B cell (primary cell): ENCODE measurements around the gene P2RX7. TPM values are rescaled to one million over a fixed set of nuclear protein-coding genes. Genes with fewer than 3 reads are reported as not detected.
"Not testable (repeated sequence)": the region's sequence is repeated elsewhere in the genome, so short reads cannot be mapped to it uniquely, and the experiment has no call there.

Experiments
- ATAC-seq: fragments of 200-7000 bp; cut with Tn5 transposase; one replicate; pipeline ENCODE4 v1.10.0; 2021; ENCODE audit warnings: low read depth, mild to moderate bottlenecking, moderate number of reproducible peaks, moderate library complexity
- CTCF ChIA-PET: fragments of 350-600 bp; sonication (Branson Sonifier 250); formaldehyde crosslinking; loops from one replicate; lab custom pipeline; 2021; ENCODE audit warnings: antibody characterized with exemption, inconsistent platforms; lab: Charles Lee
- POLR2A ChIA-PET: fragments of 350-600 bp; sonication (Branson Sonifier 250); formaldehyde crosslinking; loops from one replicate; lab custom pipeline; 2021; ENCODE audit warnings: antibody characterized with exemption; lab: Charles Lee
- DNase-seq: peaks from one replicate; pipeline ENCODE4 v3.0.0; 2013
- H2AFZ ChIP-seq: 2 replicates; pipeline ENCODE4 v1.6.1; 2012; ENCODE audit warnings: mild to moderate bottlenecking, low read depth, low read length; ENCODE audit not compliant: insufficient read depth, poor library complexity, severe bottlenecking
- H3K27ac ChIP-seq, 2 donors: 1 replicate in 1 of 2; 2 replicates in 1 of 2; pipeline ENCODE4 v1.5.1; 2012 to 2013; ENCODE audit warnings: low read length in 2 of 2, mild to moderate bottlenecking in 2 of 2, moderate library complexity in 1 of 2
- H3K27me3 ChIP-seq, 4 experiments: fragments of 200-600 bp in 1 of 4; sonication (generic) in 1 of 4; replicated peaks in 1 of 4; 1 replicate in 2 of 4; 2 replicates in 2 of 4; pipeline versions ENCODE4 v1.6.1 to v1.7.0; 2013 to 2016; ENCODE audit warnings: low read length in 3 of 4, mild to moderate bottlenecking in 2 of 4, mixed read lengths in 1 of 4, moderate library complexity in 1 of 4; ENCODE audit not compliant: insufficient read depth in 4 of 4, control insufficient read depth in 3 of 4; ENCODE audit errors: control extremely low read depth in 1 of 4
- H3K36me3 ChIP-seq, 2 experiments: replicated peaks in 1 of 2; 1 replicate in 1 of 2; 2 replicates in 1 of 2; pipeline versions ENCODE4 v1.6.1 to v1.7.1; 2013; ENCODE audit warnings: low read length in 1 of 2; ENCODE audit not compliant: insufficient read depth in 2 of 2, control insufficient read depth in 1 of 2; ENCODE audit errors: control extremely low read depth in 1 of 2, extremely low read depth in 1 of 2
- H3K4me1 ChIP-seq, 2 donors: fragments of 200-600 bp in 1 of 2; sonication (generic) in 1 of 2; 1 replicate in 1 of 2; 2 replicates in 1 of 2; pipeline versions ENCODE4 v1.5.1 to v1.6.1; 2013 to 2017; ENCODE audit warnings: low read length in 2 of 2; ENCODE audit not compliant: control insufficient read depth in 2 of 2, insufficient read depth in 2 of 2
- H3K4me2 ChIP-seq: replicated peaks from 2 replicates; pipeline ENCODE3; 2012; ENCODE audit warnings: mild to moderate bottlenecking, low read depth, low read length; ENCODE audit not compliant: poor library complexity, severe bottlenecking
- H3K4me3 ChIP-seq, 5 experiments: fragments of 200-600 bp in 1 of 5; sonication (generic) in 1 of 5; 1 replicate in 3 of 5; 2 replicates in 2 of 5; pipeline versions ENCODE4 v1.5.1 to v1.7.0; 2011 to 2016; ENCODE audit warnings: low read length in 4 of 5, mild to moderate bottlenecking in 4 of 5, low read depth in 2 of 5, control low read depth in 1 of 5, moderate library complexity in 1 of 5; ENCODE audit not compliant: insufficient read depth in 1 of 5; ENCODE audit errors: control extremely low read depth in 1 of 5, extremely low read depth in 1 of 5
- H3K79me2 ChIP-seq: fragments of 200-600 bp; sonication (generic); one replicate; pipeline ENCODE4 v1.6.0; 2016; ENCODE audit warnings: low read length; ENCODE audit not compliant: control insufficient read depth, insufficient read depth
- H3K9ac ChIP-seq: fragments of 200-600 bp; sonication (generic); 2 replicates; pipeline ENCODE4 v1.6.1; 2017; ENCODE audit warnings: mild to moderate bottlenecking, low read length, moderate library complexity
- H3K9me3 ChIP-seq, 3 donors: one replicate each; pipeline versions ENCODE4 v1.6.1 to v1.7.1; 2013; ENCODE audit warnings: low read length in 2 of 3; ENCODE audit not compliant: control insufficient read depth in 2 of 3, insufficient read depth in 1 of 3; ENCODE audit errors: control extremely low read depth in 1 of 3
- H4K20me1 ChIP-seq: 2 replicates; pipeline ENCODE4 v1.6.0; 2012; ENCODE audit warnings: mild to moderate bottlenecking, low read length; ENCODE audit not compliant: insufficient read depth, control insufficient read depth, poor library complexity, severe bottlenecking
- H3K27ac Mint-ChIP-seq: one replicate; pipeline ENCODE4 v1.8.0; 2021; ENCODE audit warnings: mixed read lengths
- H3K27me3 Mint-ChIP-seq: one replicate; pipeline ENCODE4 v1.8.0; 2021; ENCODE audit warnings: mixed read lengths
- H3K4me1 Mint-ChIP-seq: one replicate; pipeline ENCODE4 v1.8.0; 2021; ENCODE audit warnings: mixed read lengths
- H3K4me3 Mint-ChIP-seq: one replicate; pipeline ENCODE4 v1.8.0; 2021; ENCODE audit warnings: mixed read lengths
- H3K9me3 Mint-ChIP-seq: one replicate; pipeline ENCODE4 v1.8.0; 2022; ENCODE audit warnings: mixed read lengths; ENCODE audit not compliant: insufficient read depth
- CTCF ChIP-seq: fragments of 200-600 bp; IDR thresholded peaks from one replicate; pipeline ENCODE4 v1.8.0; 2022; ENCODE audit warnings: antibody characterized with exemption, mild to moderate bottlenecking
- EZH2 ChIP-seq: IDR thresholded peaks from 2 replicates; pipeline ENCODE4 v1.6.1; 2012; ENCODE audit warnings: borderline replicate concordance, low read depth, mild to moderate bottlenecking, moderate library complexity, low read length; ENCODE audit not compliant: insufficient read depth, poor library complexity, severe bottlenecking
- WGBS: methylation state at CpG from one replicate; pipeline ENCODE4 v1.1.5; 2013; ENCODE audit warnings: missing lambda C conversion rate; ENCODE audit not compliant: insufficient coverage; 5-methylcytosine and 5-hydroxymethylcytosine counted together
- intact Hi-C: fragments of 100-400 bp; cut with micrococcal nuclease; formaldehyde crosslinking; loops from one replicate; pipeline ENCODE4 v1.10.0; 2022
- polyA plus RNA-seq: library from polyadenylated mRNA; depleted of rRNA; stranded (reverse); fragments of >200 nt; gene quantifications from 2 replicates; pipeline ENCODE4 v1.2.3, GENCODE V29; 2012
- total RNA-seq, 2 donors: library from RNA; stranded (reverse); fragments of 120-200 nt in 1 of 2; gene quantifications; 1 replicate in 1 of 2; 2 replicates in 1 of 2; pipeline versions ENCODE4 v1.2.3 to v1.2.4, GENCODE V29; 2013 to 2022

Gene P2RX7
- total and polyA plus RNA-seq, 2 donors (not counting 1 experiment from before 2014, with no cell fraction given), result 5.3 to 6.3 TPM

DNA sequence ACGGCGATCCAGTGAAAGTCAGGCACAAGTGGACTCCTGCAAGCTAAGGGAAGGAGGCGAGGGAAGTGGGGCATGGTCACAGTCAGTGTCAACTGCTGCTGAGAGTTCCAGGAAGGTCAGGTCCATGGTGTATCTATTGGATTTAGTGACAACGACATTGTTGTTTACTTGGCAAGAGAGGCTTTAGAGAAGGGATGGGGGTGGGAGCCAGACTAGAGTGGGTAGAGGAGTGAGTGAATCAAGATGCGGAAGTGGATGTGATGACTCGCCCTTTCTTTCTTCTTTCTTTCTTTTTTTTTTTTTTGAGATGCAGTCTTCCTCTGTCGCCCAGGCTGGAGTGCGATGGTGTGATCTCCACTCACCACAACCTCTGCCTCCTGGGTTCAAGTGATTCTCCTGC is 12.5 kb downstream of the P2RX7 start:
- intact Hi-C loops, result no loop called here
- ATAC-seq, result no peak
- Histone ChIP-seq H3K27me3 (no peaks in the 10 kb centered on the region), H4K20me1 (no peaks in the 10 kb centered on the region), H3K36me3 (no peaks in the 10 kb centered on the region), H3K9ac (no peak overlapping the region), H3K9me3 (peaks cover 0 to 9% (median 0%) of the 10 kb centered on the region in 3 donors), H3K4me2 (no peak overlapping the region), H2AFZ (no peak overlapping the region), H3K4me3 (no peak overlapping the region), H3K4me1 (peaks cover 5 to 18% of the 10 kb centered on the region in 2 donors), H3K27ac (no peak overlapping the region), H3K79me2 (no peaks in the 10 kb centered on the region)
- 88% methylated on average over 4 of the region's 8 CpGs for WGBS
- TF ChIP-seq EZH2 (no peak), CTCF (no peak)
- ChIA-PET CTCF (no interaction called here), POLR2A (no interaction called here)
- no peak for DNase-seq
- peaks cover 4% of the 10 kb centered on the region for H3K9me3 Mint-ChIP-seq
- no peak overlapping the region for H3K4me3 Mint-ChIP-seq
- H3K27ac Mint-ChIP-seq, result no peak overlapping the region
- peaks cover 22% of the 10 kb centered on the region for H3K4me1 Mint-ChIP-seq
- no peaks in the 10 kb centered on the region for H3K27me3 Mint-ChIP-seq

DNA sequence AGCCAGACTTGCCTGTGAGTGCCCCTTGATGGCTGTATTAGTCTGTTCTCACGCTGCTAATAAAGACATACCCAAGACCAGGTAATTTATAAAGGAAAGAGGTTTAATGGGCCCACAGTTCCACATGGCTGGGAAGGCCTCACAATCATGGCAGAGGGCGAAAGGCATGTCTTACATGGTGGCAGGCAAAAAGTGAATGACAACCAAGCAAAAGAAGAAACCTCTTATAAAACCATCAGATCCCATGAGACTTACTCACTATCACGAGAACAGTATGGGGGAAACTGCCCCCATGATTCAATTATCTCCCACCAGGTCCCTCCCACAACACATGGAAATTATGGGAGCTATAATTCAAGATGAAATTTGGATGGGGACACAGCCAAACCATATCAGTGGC is 16.6 kb downstream of the P2RX7 start:
- H3K9me3 Mint-ChIP-seq, H3K4me3 Mint-ChIP-seq, POLR2A ChIA-PET, H3K4me3 ChIP-seq, H2AFZ ChIP-seq, H3K36me3 ChIP-seq, H3K27ac Mint-ChIP-seq, ATAC-seq, DNase-seq, CTCF ChIA-PET, H4K20me1 ChIP-seq, H3K27me3 ChIP-seq, H3K79me2 ChIP-seq, H3K27ac ChIP-seq, intact Hi-C loops, H3K9me3 ChIP-seq, H3K27me3 Mint-ChIP-seq, H3K4me2 ChIP-seq, H3K9ac ChIP-seq: not testable (repeated sequence)
- no CpG with 5 or more reads among the region's 3 CpGs for WGBS
- H3K4me1 ChIP-seq, result peaks cover 0 to 10% of the 10 kb centered on the region in 2 donors
- H3K4me1 Mint-ChIP-seq, result peaks cover 15% of the 10 kb centered on the region
